IMR-90 (cell line): ENCODE data around the gene DDX50. TPM values are rescaled to one million over a fixed set of nuclear protein-coding genes. Genes with fewer than 3 reads are reported as not detected.

ENCODE experiments used
- ATAC-seq: fragments of 200-7000 bp; cut with Tn5 transposase; 2 replicates; pipeline ENCODE4 v1.9.1; 2020; ENCODE audit warnings: low read depth, mild to moderate bottlenecking, moderate library complexity
- BruUV-seq: library from RNA; stranded (reverse); fragments of 400-500 nt; replicated peaks from 2 replicates; lab custom pipeline; 2021; lab: Mats Ljungman, UMichigan
- CTCF ChIA-PET: fragments of 300-600 bp; formaldehyde crosslinking; extraction: SDS; loops from one replicate; lab custom pipeline; 2021; ENCODE audit warnings: antibody characterized with exemption; lab: Yijun Ruan, JAX
- POLR2A ChIA-PET: fragments of 300-600 bp; sonication (Branson Sonifier 250); formaldehyde crosslinking; loops from one replicate; lab custom pipeline; 2022; ENCODE audit warnings: antibody characterized with exemption; ENCODE audit not compliant: unreplicated experiment; lab: Charles Lee
- DNase-seq: peaks from one replicate; pipeline ENCODE4 v3.0.0; 2013
- H2AFZ ChIP-seq: replicated peaks from 2 replicates; pipeline ENCODE3; 2013; ENCODE audit warnings: low read length, mild to moderate bottlenecking; ENCODE audit not compliant: poor library complexity
- H2AK5ac ChIP-seq: 2 replicates; pipeline ENCODE4 v1.6.1; 2013; ENCODE audit warnings: low read depth, low read length, inconsistent platforms
- H2AK9ac ChIP-seq: replicated peaks from 2 replicates; pipeline ENCODE3; 2013; ENCODE audit warnings: mild to moderate bottlenecking, low read depth, low read length, moderate library complexity; ENCODE audit not compliant: poor library complexity
- H2BK120ac ChIP-seq: 2 replicates; pipeline ENCODE4 v1.6.1; 2013; ENCODE audit warnings: low read depth, low read length, inconsistent platforms
- H2BK15ac ChIP-seq: 3 replicates; pipeline ENCODE4 v1.6.1; 2013; ENCODE audit warnings: low read depth, low read length, inconsistent platforms
- H2BK20ac ChIP-seq: 2 replicates; pipeline ENCODE4 v1.6.1; 2013; ENCODE audit warnings: low read depth, mild to moderate bottlenecking, inconsistent platforms, low read length, moderate library complexity
- H2BK5ac ChIP-seq: 2 replicates; pipeline ENCODE4 v1.6.1; 2013; ENCODE audit warnings: mild to moderate bottlenecking, low read depth, low read length, inconsistent platforms; ENCODE audit not compliant: poor library complexity, severe bottlenecking
- H3K14ac ChIP-seq: replicated peaks from 2 replicates; pipeline ENCODE4 v1.6.1; 2013; ENCODE audit warnings: low read depth, low read length, inconsistent platforms
- H3K18ac ChIP-seq: 2 replicates; pipeline ENCODE4 v1.6.1; 2013; ENCODE audit warnings: low read depth, low read length, control low read depth
- H3K23ac ChIP-seq: 2 replicates; pipeline ENCODE4 v1.6.1; 2013; ENCODE audit warnings: low read depth, low read length, inconsistent platforms
- H3K27ac ChIP-seq: 2 replicates; pipeline ENCODE4 v1.5.1; 2013; ENCODE audit warnings: mild to moderate bottlenecking, control low read depth, low read length; ENCODE audit not compliant: insufficient read depth
- H3K27me3 ChIP-seq: 2 replicates; pipeline ENCODE4 v1.6.1; 2013; ENCODE audit warnings: low read length; ENCODE audit not compliant: control insufficient read depth, insufficient read depth
- H3K36me3 ChIP-seq: 2 replicates; pipeline ENCODE4 v1.6.1; 2013; ENCODE audit warnings: low read length, mixed read lengths; ENCODE audit not compliant: control insufficient read depth, insufficient read depth
- H3K4ac ChIP-seq: 2 replicates; pipeline ENCODE4 v1.6.1; 2013; ENCODE audit warnings: low read depth, low read length, inconsistent platforms
- H3K4me1 ChIP-seq: 2 replicates; pipeline ENCODE4 v1.6.1; 2013; ENCODE audit warnings: low read length, mixed read lengths; ENCODE audit not compliant: control insufficient read depth, insufficient read depth
- H3K4me2 ChIP-seq: 2 replicates; pipeline ENCODE4 v1.6.1; 2013; ENCODE audit warnings: low read depth, mild to moderate bottlenecking, control low read depth, low read length, moderate library complexity
- H3K4me3 ChIP-seq: 2 replicates; pipeline ENCODE4 v1.5.1; 2013; ENCODE audit warnings: low read depth, mild to moderate bottlenecking, control low read depth, low read length, moderate library complexity; ENCODE audit not compliant: insufficient read depth
- H3K56ac ChIP-seq: 2 replicates; pipeline ENCODE4 v1.6.1; 2013; ENCODE audit warnings: low read length, inconsistent platforms; ENCODE audit not compliant: insufficient read depth; ENCODE audit errors: extremely low read depth
- H3K79me1 ChIP-seq, 2 experiments: 2 replicates each; pipeline ENCODE4 v1.6.1; 2013; ENCODE audit warnings: low read length in 2 of 2, inconsistent platforms in 1 of 2, low read depth in 1 of 2
- H3K9ac ChIP-seq: 2 replicates; pipeline ENCODE4 v1.6.1; 2013; ENCODE audit warnings: low read depth, low read length, control low read depth
- H3K9me1 ChIP-seq: 2 replicates; pipeline ENCODE4 v1.6.1; 2013; ENCODE audit warnings: low read length, inconsistent platforms; ENCODE audit not compliant: insufficient read depth
- H3K9me3 ChIP-seq: 2 replicates; pipeline ENCODE4 v1.6.1; 2013; ENCODE audit warnings: low read length; ENCODE audit not compliant: control insufficient read depth, insufficient read depth
- H4K20me1 ChIP-seq: 2 replicates; pipeline ENCODE4 v1.6.1; 2013; ENCODE audit warnings: low read length, inconsistent platforms; ENCODE audit not compliant: insufficient read depth
- H4K5ac ChIP-seq: 2 replicates; pipeline ENCODE4 v1.6.1; 2013; ENCODE audit warnings: mild to moderate bottlenecking, low read depth, low read length, control low read depth
- H4K8ac ChIP-seq, 2 experiments: 2 replicates each; pipeline ENCODE4 v1.6.1; 2013; ENCODE audit warnings: low read depth in 2 of 2, low read length in 2 of 2, control low read depth in 1 of 2, inconsistent platforms in 1 of 2
- H4K91ac ChIP-seq: 2 replicates; pipeline ENCODE4 v1.6.1; 2013; ENCODE audit warnings: low read depth, low read length, inconsistent platforms; ENCODE audit not compliant: insufficient read depth
- BHLHE40 ChIP-seq: fragments of 150-350 bp; IDR thresholded peaks from 2 replicates; pipeline ENCODE4 v1.6.1; 2016; ENCODE audit warnings: mild to moderate bottlenecking, low read depth, low read length
- CEBPB ChIP-seq: IDR thresholded peaks from 2 replicates; pipeline ENCODE4 v1.6.1; 2012; ENCODE audit warnings: low read depth, low read length, improper control_type of control experiment
- CHD1 ChIP-seq: IDR thresholded peaks from 2 replicates; pipeline ENCODE4 v1.6.1; 2012; ENCODE audit warnings: low read depth, low read length, improper control_type of control experiment
- FOS ChIP-seq: fragments of 150-350 bp; IDR thresholded peaks from 2 replicates; pipeline ENCODE4 v1.6.1; 2016; ENCODE audit warnings: low read depth, low read length
- RCOR1 ChIP-seq: IDR thresholded peaks from 2 replicates; pipeline ENCODE4 v1.6.1; 2012; ENCODE audit warnings: mild to moderate bottlenecking, low read length, improper control_type of control experiment; ENCODE audit not compliant: insufficient replicate concordance
- RFX5 ChIP-seq: IDR thresholded peaks from 2 replicates; pipeline ENCODE4 v1.8.0; 2012; ENCODE audit warnings: low read depth, mild to moderate bottlenecking, low read length, moderate library complexity
- SMC3 ChIP-seq: fragments of 150-350 bp; IDR thresholded peaks from 2 replicates; pipeline ENCODE4 v1.6.1; 2016; ENCODE audit warnings: low read depth, mild to moderate bottlenecking, antibody characterized with exemption, low read length, moderate library complexity
- WGBS, 2 experiments: methylation state at CpG; one replicate each; pipeline versions ENCODE4 v1.1.5 to v1.1.7; 2013; ENCODE audit warnings: missing lambda C conversion rate in 2 of 2; ENCODE audit not compliant: insufficient read length in 1 of 2; ENCODE audit errors: extremely low coverage in 2 of 2; 5-methylcytosine and 5-hydroxymethylcytosine counted together
- dilution Hi-C: fragments of 300-500 bp; cut with HindIII; formaldehyde crosslinking; loops from one replicate; pipeline ENCODE4 v1.14.3; 2018; ENCODE audit warnings: low sequenced_read_pairs; ENCODE audit not compliant: unreplicated experiment
- in situ Hi-C: fragments of 300-500 bp; cut with MboI; formaldehyde crosslinking; loops from 3 replicates; pipeline ENCODE4 v1.14.3; 2019; ENCODE audit warnings: low sequenced_read_pairs, inconsistent platforms, mixed read lengths
- intact Hi-C: fragments of 100-400 bp; cut with micrococcal nuclease; formaldehyde crosslinking; loops from 2 replicates; pipeline ENCODE4 v1.10.0; 2022
- polyA plus RNA-seq, 3 experiments: library from polyadenylated mRNA; depleted of rRNA; stranded (reverse); fragments of >200 nt; gene quantifications; 2 replicates each; pipeline ENCODE4 v1.2.3, GENCODE V29; 2012; ENCODE audit warnings: low replicate concordance in 1 of 3
- total RNA-seq: library from RNA; depleted of rRNA; stranded (reverse); fragments of >200 nt; gene quantifications from 2 replicates; pipeline ENCODE4 v1.2.3, GENCODE V29; 2012

Gene DDX50
- total and polyA plus RNA-seq, 2 of the 4 experiments (the other 2 are of a cell fraction): 31.1 to 55.7 TPM

DNA sequence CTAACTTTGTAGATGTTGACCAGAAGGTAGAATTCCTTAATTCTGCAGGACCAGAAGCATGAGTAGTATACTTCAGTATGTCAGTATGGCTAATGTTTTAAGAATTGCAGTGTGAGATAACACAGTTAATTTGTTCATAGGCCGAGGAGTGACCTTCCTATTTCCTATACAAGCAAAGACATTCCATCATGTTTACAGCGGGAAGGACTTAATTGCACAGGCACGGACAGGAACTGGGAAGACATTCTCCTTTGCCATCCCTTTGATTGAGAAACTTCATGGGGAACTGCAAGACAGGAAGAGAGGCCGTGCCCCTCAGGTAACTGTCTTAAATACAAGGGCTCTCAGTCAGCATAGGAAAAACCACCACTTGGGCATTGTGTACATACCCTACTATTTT lies 62.0 kb downstream of the DDX50 start:
- intact Hi-C loops (no loop called here), in situ Hi-C loops (no loop called here), dilution Hi-C loops (no loop called here)
- WGBS, 2 experiments: 100% methylated on average over 1 of the region's 4 CpGs; no CpG with 5 or more reads in 1 of the 2 experiments
- peaks cover 24% of the 10 kb centered on the region for H4K20me1 ChIP-seq
- H3K27ac ChIP-seq: no peak overlapping the region
- H3K9me3 ChIP-seq: no peaks in the 10 kb centered on the region
- no peak overlapping the region for H2AK5ac ChIP-seq
- CTCF ChIA-PET: no interaction called here
- POLR2A ChIA-PET: no interaction called here
- H2AK9ac ChIP-seq: no peak overlapping the region
- H3K36me3 ChIP-seq: peaks cover 45% of the 10 kb centered on the region
- H3K23ac ChIP-seq: no peak overlapping the region
- no peak overlapping the region for H4K5ac ChIP-seq
- no peaks in the 10 kb centered on the region for H3K27me3 ChIP-seq
- no peak overlapping the region for H3K56ac ChIP-seq
- H3K9ac ChIP-seq: no peak overlapping the region
- no peak overlapping the region for H3K4me2 ChIP-seq
- BruUV-seq: no TSS peak
- no peak overlapping the region for H3K4me3 ChIP-seq
- no peaks in the 10 kb centered on the region for H3K4me1 ChIP-seq
- no peak for ATAC-seq
- no peak overlapping the region for H2BK120ac ChIP-seq
- H2BK5ac ChIP-seq: no peak overlapping the region
- no peak overlapping the region for H4K91ac ChIP-seq
- TF ChIP-seq CEBPB (no peak), RCOR1 (no peak), FOS (no peak), SMC3 (no peak), CHD1 (no peak), BHLHE40 (no peak), RFX5 (no peak)
- H2BK15ac ChIP-seq: no peak overlapping the region
- no peak overlapping the region for H3K4ac ChIP-seq
- no peaks in the 10 kb centered on the region for H3K9me1 ChIP-seq
- no peak overlapping the region for H2AFZ ChIP-seq
- H3K18ac ChIP-seq: no peak overlapping the region
- H4K8ac ChIP-seq: no peak overlapping the region
- peaks cover 26 to 31% of the 10 kb centered on the region in 2 experiments for H3K79me1 ChIP-seq
- DNase-seq: no peak
- H2BK20ac ChIP-seq: no peak overlapping the region
- no peak overlapping the region for H3K14ac ChIP-seq
